Ascending aorta (tissue), 2 donors: Measurements from ENCODE around the gene ARHGEF12. TPM values are rescaled to one million over a fixed set of nuclear protein-coding genes. Genes with fewer than 3 reads are reported as not detected.
A peak's percentile ranks its signal among the peaks of the same experiment; 100 is the strongest.

ENCODE experiments used
- DNase-seq, 2 donors: peaks; one replicate each; pipeline ENCODE4 v3.0.0-alpha.2; 2019; ENCODE audit warnings: low spot score in 2 of 2
- H3K27ac ChIP-seq, 2 donors: fragments of 200-600 bp; sonication (generic); one replicate each; pipeline ENCODE4 v1.5.1; 2016 to 2017; ENCODE audit warnings: mild to moderate bottlenecking in 1 of 2
- H3K27me3 ChIP-seq: fragments of 200-600 bp; sonication (generic); one replicate; pipeline ENCODE4 v1.5.1; 2017
- H3K36me3 ChIP-seq, 2 donors: fragments of 200-600 bp; sonication (generic); one replicate each; pipeline ENCODE4 v1.5.1; 2016
- H3K4me1 ChIP-seq, 2 donors: fragments of 200-600 bp; sonication (generic); one replicate each; pipeline ENCODE4 v1.5.1; 2016 to 2017; ENCODE audit warnings: mild to moderate bottlenecking in 1 of 2
- H3K4me3 ChIP-seq, 2 donors: fragments of 200-600 bp; sonication (generic); one replicate each; pipeline ENCODE4 v1.5.1; 2016 to 2017; ENCODE audit warnings: mild to moderate bottlenecking in 1 of 2
- H3K9me3 ChIP-seq, 2 donors: fragments of 200-600 bp; sonication (generic); one replicate each; pipeline ENCODE4 v1.5.1; 2016
- CTCF ChIP-seq, 3 experiments: fragments of 200-600 bp in 2 of 3; fragments of 450-650 bp in 1 of 3; sonication (generic) in 2 of 3; IDR thresholded peaks; one replicate each; pipeline ENCODE4 v1.5.1; 2016 to 2019; ENCODE audit warnings: antibody characterized with exemption in 3 of 3, mild to moderate bottlenecking in 1 of 3, moderate library complexity in 1 of 3
- intact Hi-C: fragments of 100-400 bp; cut with DNase I; formaldehyde crosslinking; loops from one replicate; pipeline ENCODE4 v1.15.1; 2023
- total RNA-seq: library from RNA; depleted of rRNA; stranded (reverse); fragments of >200 nt; gene quantifications from one replicate; pipeline ENCODE4 v1.1.0, GENCODE V29; 2016

The ARHGEF12 gene
- total RNA-seq, 1 donor from 2014 or later, result 65.9 TPM

- Histone ChIP-seq H3K36me3 (peaks cover 10% of the 10 kb centered on the region in 2 donors), H3K4me3 (no peak overlapping the region), H3K9me3 (no peaks in the 10 kb centered on the region), H3K27me3 (no peaks in the 10 kb centered on the region), H3K27ac (no peak overlapping the region), H3K4me1 (no peaks in the 10 kb centered on the region)
- no peak for TF ChIP-seq CTCF (IDR thresholded peaks at IDR 0.05)
- DNase-seq, result no peak
- intact Hi-C loops, result no loop called here
These were observed 88.7 kb downstream of the ARHGEF12 start for GRCh38 chr11:120424970-120425332.

- Histone ChIP-seq H3K9me3 (no peaks in the 10 kb centered on the region), H3K27ac (no peak overlapping the region), H3K4me3 (no peak overlapping the region), H3K27me3 (no peaks in the 10 kb centered on the region), H3K36me3 (peaks cover 10 to 11% of the 10 kb centered on the region in 2 donors), H3K4me1 (no peaks in the 10 kb centered on the region)
- no peak for DNase-seq
- intact Hi-C loops, result no loop called here
- TF ChIP-seq CTCF (IDR thresholded peaks at IDR 0.05), result no peak
These were observed 89.3 kb downstream of the ARHGEF12 start for GRCh38 chr11:120425527-120425926.

- H3K9me3 ChIP-seq, result no peaks in the 10 kb centered on the region
- no peak overlapping the region for H3K27ac ChIP-seq
- peaks cover 4 to 11% of the 10 kb centered on the region in 2 donors for H3K36me3 ChIP-seq
- H3K4me3 ChIP-seq, result no peak overlapping the region
- intact Hi-C loops, result loop anchor here (5.0 kb wide), 1 partner anchor 1993 kb away; the partner anchor contains the start of gene KMT2A
- TF ChIP-seq CTCF (IDR thresholded peaks at IDR 0.05), result no peak
- peaks cover 0 to 9% of the 10 kb centered on the region in 2 donors for H3K4me1 ChIP-seq
- DNase-seq, result no peak
- no peaks in the 10 kb centered on the region for H3K27me3 ChIP-seq
These were observed 93.9 kb downstream of the ARHGEF12 start for GRCh38 chr11:120430146-120430545.

- DNase-seq, result no peak
- Histone ChIP-seq H3K27ac (peak overlapping the region; percentile 78 to 89), H3K4me3 (peak overlapping the region in 1 of 2 donors; percentile 2), H3K4me1 (peaks cover 0 to 9% of the 10 kb centered on the region in 2 donors), H3K36me3 (peaks cover 3 to 11% of the 10 kb centered on the region in 2 donors), H3K27me3 (no peaks in the 10 kb centered on the region), H3K9me3 (no peaks in the 10 kb centered on the region)
- intact Hi-C loops, result loop anchor here (2.0 to 5.0 kb wide), 2 partner anchors 95 to 1994 kb away; partner anchors contain the start of genes ARHGEF12 and KMT2A
- peak in 2 of 3 experiments; percentile 7 to 45 for TF ChIP-seq CTCF (IDR thresholded peaks at IDR 0.05)
These were observed 95.4 kb downstream of the ARHGEF12 start for GRCh38 chr11:120431633-120432032.

- H3K4me3 ChIP-seq, result peak overlapping the region in 1 of 2 donors; percentile 2
- H3K27me3 ChIP-seq, result no peaks in the 10 kb centered on the region
- intact Hi-C loops, result loop anchor here (2.0 to 5.0 kb wide), 2 partner anchors 96 to 1995 kb away; partner anchors contain the start of genes ARHGEF12 and KMT2A
- H3K4me1 ChIP-seq, result peaks cover 0 to 9% of the 10 kb centered on the region in 2 donors
- no peaks in the 10 kb centered on the region for H3K9me3 ChIP-seq
- TF ChIP-seq CTCF (IDR thresholded peaks at IDR 0.05), result no peak
- DNase-seq, result peak; percentile 12 to 85
- H3K36me3 ChIP-seq, result peaks cover 3 to 11% of the 10 kb centered on the region in 2 donors
- H3K27ac ChIP-seq, result peak overlapping the region; percentile 78 to 89
These were observed 96.1 kb downstream of the ARHGEF12 start for GRCh38 chr11:120432056-120433018.
